Thyroid gland (tissue), 4 donors: ENCODE measurements around the gene ADRB1. TPM values are rescaled to one million over a fixed set of nuclear protein-coding genes. Genes with fewer than 3 reads are reported as not detected.

Experiments used
- DNase-seq, 2 donors: peaks; one replicate each; pipeline ENCODE4 v3.0.0-alpha.2; 2019
- H3K27ac ChIP-seq, 3 donors: fragments of 200-600 bp; sonication (generic); 1 replicate in 2 of 3; 2 replicates in 1 of 3; pipeline ENCODE4 v1.5.1; 2016 to 2019; ENCODE audit warnings: mild to moderate bottlenecking in 1 of 3, moderate library complexity in 1 of 3
- H3K27me3 ChIP-seq: fragments of 200-600 bp; sonication (generic); one replicate; pipeline ENCODE4 v1.5.1; 2019
- H3K36me3 ChIP-seq, 2 donors: fragments of 200-600 bp; sonication (generic); one replicate each; pipeline ENCODE4 v1.5.1; 2016 to 2019
- H3K4me1 ChIP-seq, 2 donors: fragments of 200-600 bp; sonication (generic); one replicate each; pipeline ENCODE4 v1.5.1; 2017 to 2019
- H3K4me3 ChIP-seq, 3 donors: fragments of 200-600 bp; sonication (generic); replicated peaks in 1 of 3; 1 replicate in 2 of 3; 2 replicates in 1 of 3; pipeline ENCODE4 v1.5.1; 2016; ENCODE audit warnings: mild to moderate bottlenecking in 1 of 3
- H3K9me3 ChIP-seq: fragments of 200-600 bp; sonication (generic); one replicate; pipeline ENCODE4 v1.5.1; 2017
- CTCF ChIP-seq, 6 experiments: fragments of 200-600 bp in 3 of 6; fragments of 450-650 bp in 3 of 6; sonication (generic) in 3 of 6; IDR thresholded peaks; one replicate each; pipeline ENCODE4 v1.5.1; 2016 to 2019; ENCODE audit warnings: antibody characterized with exemption in 6 of 6, mild to moderate bottlenecking in 2 of 6, inconsistent platforms in 1 of 6, moderate library complexity in 1 of 6
- POLR2A ChIP-seq, 2 donors: fragments of 450-650 bp; IDR thresholded peaks; one replicate each; pipeline ENCODE4 v1.6.1; 2017; ENCODE audit warnings: antibody characterized with exemption in 2 of 2, mild to moderate bottlenecking in 2 of 2, moderate library complexity in 1 of 2
- WGBS, 2 donors: methylation state at CpG; one replicate each; pipeline ENCODE4 v1.1.5; 2017; 5-methylcytosine and 5-hydroxymethylcytosine counted together
- intact Hi-C: fragments of 100-400 bp; cut with DNase I; formaldehyde crosslinking; loops from one replicate; pipeline ENCODE4 v1.15.1; 2023
- total RNA-seq, 4 donors: library from RNA; depleted of rRNA; stranded (reverse); fragments of >200 nt; gene quantifications; one replicate each; pipeline ENCODE4 v1.2.3, GENCODE V29; 2016

The ADRB1 gene
- total RNA-seq, 4 donors from 2014 or later = 0.27 to 1.7 (median 0.95) TPM

GRCh38 chr10:114021717-114022680 is 21.7 kb upstream of the ADRB1 start:
- TF ChIP-seq CTCF (IDR thresholded peaks at IDR 0.05) (no peak), POLR2A (IDR thresholded peaks at IDR 0.05) (no peak)
- Histone ChIP-seq H3K4me1 (peaks cover 0 to 4% of the 10 kb centered on the region in 2 donors), H3K27me3 (no peaks in the 10 kb centered on the region), H3K9me3 (no peaks in the 10 kb centered on the region), H3K36me3 (no peaks in the 10 kb centered on the region), H3K4me3 (no peak overlapping the region), H3K27ac (no peak overlapping the region)
- WGBS, 2 donors = 63 to 64% methylated on average over 14 of the region's 14 CpGs
- DNase-seq = no peak
- intact Hi-C loops = no loop called here

GRCh38 chr10:114022766-114023597 is 20.7 kb upstream of the ADRB1 start:
- H3K27me3 ChIP-seq = no peaks in the 10 kb centered on the region
- TF ChIP-seq POLR2A (IDR thresholded peaks at IDR 0.05) (no peak), CTCF (IDR thresholded peaks at IDR 0.05) (no peak)
- no peak overlapping the region for H3K4me3 ChIP-seq
- DNase-seq = no peak
- H3K27ac ChIP-seq = no peak overlapping the region
- 76 to 79% methylated on average over 7 of the region's 7 CpGs for WGBS, 2 donors
- no peaks in the 10 kb centered on the region for H3K36me3 ChIP-seq
- H3K4me1 ChIP-seq = peaks cover 0 to 4% of the 10 kb centered on the region in 2 donors
- intact Hi-C loops = no loop called here
- H3K9me3 ChIP-seq = no peaks in the 10 kb centered on the region

- Histone ChIP-seq H3K4me1 (peaks cover 0 to 4% of the 10 kb centered on the region in 2 donors), H3K9me3 (no peaks in the 10 kb centered on the region), H3K4me3 (no peak overlapping the region), H3K27ac (no peak overlapping the region), H3K36me3 (no peaks in the 10 kb centered on the region), H3K27me3 (no peaks in the 10 kb centered on the region)
- intact Hi-C loops = no loop called here
- no peak for DNase-seq
- 82 to 87% methylated on average over 12 of the region's 12 CpGs for WGBS, 2 donors
- TF ChIP-seq POLR2A (IDR thresholded peaks at IDR 0.05) = no peak
- TF ChIP-seq CTCF (IDR thresholded peaks at IDR 0.05) = no peak
Measured at GRCh38 chr10:114024876-114025610, 18.6 kb upstream of the ADRB1 start.

GRCh38 chr10:114025611-114026130 is 18.0 kb upstream of the ADRB1 start:
- TF ChIP-seq POLR2A (IDR thresholded peaks at IDR 0.05) = no peak
- no peak for TF ChIP-seq CTCF (IDR thresholded peaks at IDR 0.05)
- Histone ChIP-seq H3K36me3 (no peaks in the 10 kb centered on the region), H3K4me1 (peaks cover 0 to 4% of the 10 kb centered on the region in 2 donors), H3K27me3 (no peaks in the 10 kb centered on the region), H3K9me3 (no peaks in the 10 kb centered on the region), H3K4me3 (no peak overlapping the region), H3K27ac (no peak overlapping the region)
- DNase-seq = no peak
- WGBS, 2 donors = 94 to 95% methylated on average over 12 of the region's 12 CpGs
- intact Hi-C loops = no loop called here
